A673 (cell line): ENCODE measurements around the gene GABRG3.

Experiments
- CTCF ChIP-seq: fragments of 300-800, 200-600 bp; sonication (generic); conservative IDR thresholded peaks from 2 replicates; pipeline ENCODE4 v1.5.1; 2017; ENCODE audit warnings: low read depth, mild to moderate bottlenecking, antibody characterized with exemption, low read length, moderate library complexity, mixed read lengths
- EZH2 ChIP-seq: fragments of 200-600 bp; sonication (generic); IDR thresholded peaks from 2 replicates; pipeline ENCODE4 v1.6.1; 2017; ENCODE audit warnings: borderline replicate concordance, low read depth, mild to moderate bottlenecking, mixed read lengths, antibody characterized with exemption, low read length; ENCODE audit not compliant: poor library complexity, severe bottlenecking

- TF ChIP-seq EZH2 = no peak
- TF ChIP-seq CTCF = no peak
Measured at GRCh38 chr15:27235681-27236080, 264.7 kb downstream of the GABRG3 start.
